OCI-LY1 (cell line): ENCODE results near the gene SERTAD2.

Experiments
- H2AFZ ChIP-seq: fragments of 200-600 bp; sonication (generic), shearing (Covaris generic); 2 replicates; pipeline ENCODE4 v1.6.0; 2014; ENCODE audit warnings: antibody characterized with exemption, mild to moderate bottlenecking, low read length
- H3F3A ChIP-seq: fragments of 200-600 bp; sonication (generic), shearing (Covaris generic); 2 replicates; pipeline ENCODE4 v1.6.0; 2014; ENCODE audit warnings: mild to moderate bottlenecking, antibody characterized with exemption, low read length, moderate library complexity; ENCODE audit not compliant: insufficient read depth
- H3K27ac ChIP-seq: fragments of 200-600 bp; sonication (generic); 2 replicates; pipeline ENCODE4 v1.5.1; 2014; ENCODE audit warnings: low read length, mixed run types, mild to moderate bottlenecking, low read depth; ENCODE audit not compliant: poor library complexity, severe bottlenecking
- H3K27me3 ChIP-seq: fragments of 200-600 bp; sonication (generic); 2 replicates; pipeline ENCODE4 v1.6.0; 2014; ENCODE audit warnings: antibody characterized with exemption, mild to moderate bottlenecking, low read length, moderate library complexity; ENCODE audit not compliant: insufficient read depth
- H3K36me3 ChIP-seq: fragments of 200-600 bp; sonication (generic); 2 replicates; pipeline ENCODE4 v1.6.1; 2014; ENCODE audit warnings: mild to moderate bottlenecking, antibody characterized with exemption, low read length, moderate library complexity, mixed read lengths; ENCODE audit not compliant: insufficient read depth
- H3K4me1 ChIP-seq: fragments of 200-600 bp; sonication (generic); 2 replicates; pipeline ENCODE4 v1.5.1; 2014; ENCODE audit warnings: mild to moderate bottlenecking, low read length, moderate library complexity; ENCODE audit not compliant: insufficient read depth, severe bottlenecking
- H3K4me2 ChIP-seq: fragments of 200-600 bp; sonication (generic), shearing (Covaris generic); 2 replicates; pipeline ENCODE4 v1.6.1; 2014; ENCODE audit warnings: low read length
- H3K4me3 ChIP-seq: fragments of 200-600 bp; sonication (generic); 2 replicates; pipeline ENCODE4 v1.5.1; 2014; ENCODE audit warnings: low read length, low read depth, mild to moderate bottlenecking, mixed read lengths; ENCODE audit not compliant: poor library complexity, severe bottlenecking
- H3K79me2 ChIP-seq: fragments of 200-600 bp; shearing (Covaris generic); 2 replicates; pipeline ENCODE4 v1.6.1; 2016; ENCODE audit warnings: mixed run types, low read length, mixed read lengths; ENCODE audit not compliant: insufficient read depth
- H3K9ac ChIP-seq: fragments of 200-600 bp; sonication (generic), shearing (Covaris generic); 2 replicates; pipeline ENCODE4 v1.6.1; 2014; ENCODE audit warnings: mild to moderate bottlenecking, low read length, mixed read lengths
- H3K9me2 ChIP-seq: fragments of 200-600 bp; sonication (generic), shearing (Covaris generic); 2 replicates; pipeline ENCODE4 v1.6.1; 2014; ENCODE audit warnings: low read depth, mild to moderate bottlenecking, low read length, mixed read lengths
- H3K9me3 ChIP-seq: fragments of 200-600 bp; shearing (Covaris generic); 2 replicates; pipeline ENCODE4 v1.6.1; 2014; ENCODE audit warnings: low read length, mixed read lengths
- H4K20me1 ChIP-seq: fragments of 200-600 bp; sonication (generic), shearing (Covaris generic); 2 replicates; pipeline ENCODE4 v1.6.0; 2016; ENCODE audit warnings: mild to moderate bottlenecking, low read length; ENCODE audit not compliant: insufficient read depth
- EZH2 ChIP-seq: fragments of 200-600 bp; sonication (generic), shearing (Covaris generic); IDR thresholded peaks from 2 replicates; pipeline ENCODE4 v1.8.0; 2017; ENCODE audit warnings: borderline replicate concordance, mixed run types, mild to moderate bottlenecking, antibody characterized with exemption, low read length, moderate library complexity, mixed read lengths
- TF ChIP-seq, protein P1 (sequence below): fragments of 200-600 bp; sonication (generic), shearing (Covaris generic); IDR thresholded peaks from 2 replicates; pipeline ENCODE4 v1.5.1; 2017; ENCODE audit warnings: mild to moderate bottlenecking, antibody characterized with exemption, low read length, moderate library complexity, mixed read lengths

SERTAD2 gene

DNA sequence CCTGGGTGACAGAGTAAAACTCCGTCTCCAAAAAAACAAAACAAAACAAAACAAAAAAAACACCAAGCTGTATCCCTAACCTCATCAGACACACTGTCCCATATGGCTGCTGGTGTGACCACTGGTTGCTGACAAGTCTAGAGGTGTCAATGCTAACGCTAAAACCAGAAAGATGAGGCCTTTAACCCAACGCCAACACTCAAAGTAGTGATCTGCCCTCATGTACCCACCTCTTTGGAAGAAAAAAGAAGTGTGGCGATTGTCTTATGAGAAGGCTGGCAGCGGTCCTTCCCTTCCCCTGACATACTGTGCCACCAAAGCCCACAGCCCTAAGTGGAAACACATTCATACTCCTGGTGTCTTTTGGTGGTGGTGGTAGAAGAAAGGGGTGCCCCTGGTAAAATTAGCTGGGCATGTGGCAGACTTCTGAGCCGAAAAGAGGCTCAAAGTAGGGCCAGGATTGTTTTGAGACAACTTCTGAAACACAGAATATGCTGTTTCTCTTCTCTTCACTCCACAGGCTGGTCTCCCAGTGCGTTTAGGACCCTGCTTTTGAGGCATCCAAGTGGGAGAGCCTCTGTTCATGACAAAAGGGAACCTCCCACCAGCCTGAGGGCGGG, 9.8 kb downstream of the SERTAD2 start:
- Histone ChIP-seq H3K27me3 (no peaks in the 10 kb centered on the region), H3F3A (0 out of 2 replicates have a peak, but pooled peaks cover 13% of the 10 kb centered on the region), H3K4me1 (peaks cover 100% of the 10 kb centered on the region), H3K4me2 (peak overlapping the region; percentile 82), H3K9me2 (no peaks in the 10 kb centered on the region), H3K27ac (peak overlapping the region; percentile 91), H3K4me3 (peak overlapping the region; percentile 56), H3K36me3 (peaks cover 16% of the 10 kb centered on the region; the same call in 1 of the 2 replicates), H3K9me3 (no peaks in the 10 kb centered on the region), H4K20me1 (no peaks in the 10 kb centered on the region), H2AFZ (no peak overlapping the region), H3K9ac (peak overlapping the region; percentile 61), H3K79me2 (peaks cover 99% of the 10 kb centered on the region)
- no peak for TF ChIP-seq EZH2
- TF ChIP-seq, protein P1, sequence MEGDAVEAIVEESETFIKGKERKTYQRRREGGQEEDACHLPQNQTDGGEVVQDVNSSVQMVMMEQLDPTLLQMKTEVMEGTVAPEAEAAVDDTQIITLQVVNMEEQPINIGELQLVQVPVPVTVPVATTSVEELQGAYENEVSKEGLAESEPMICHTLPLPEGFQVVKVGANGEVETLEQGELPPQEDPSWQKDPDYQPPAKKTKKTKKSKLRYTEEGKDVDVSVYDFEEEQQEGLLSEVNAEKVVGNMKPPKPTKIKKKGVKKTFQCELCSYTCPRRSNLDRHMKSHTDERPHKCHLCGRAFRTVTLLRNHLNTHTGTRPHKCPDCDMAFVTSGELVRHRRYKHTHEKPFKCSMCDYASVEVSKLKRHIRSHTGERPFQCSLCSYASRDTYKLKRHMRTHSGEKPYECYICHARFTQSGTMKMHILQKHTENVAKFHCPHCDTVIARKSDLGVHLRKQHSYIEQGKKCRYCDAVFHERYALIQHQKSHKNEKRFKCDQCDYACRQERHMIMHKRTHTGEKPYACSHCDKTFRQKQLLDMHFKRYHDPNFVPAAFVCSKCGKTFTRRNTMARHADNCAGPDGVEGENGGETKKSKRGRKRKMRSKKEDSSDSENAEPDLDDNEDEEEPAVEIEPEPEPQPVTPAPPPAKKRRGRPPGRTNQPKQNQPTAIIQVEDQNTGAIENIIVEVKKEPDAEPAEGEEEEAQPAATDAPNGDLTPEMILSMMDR, result no peak

DNA sequence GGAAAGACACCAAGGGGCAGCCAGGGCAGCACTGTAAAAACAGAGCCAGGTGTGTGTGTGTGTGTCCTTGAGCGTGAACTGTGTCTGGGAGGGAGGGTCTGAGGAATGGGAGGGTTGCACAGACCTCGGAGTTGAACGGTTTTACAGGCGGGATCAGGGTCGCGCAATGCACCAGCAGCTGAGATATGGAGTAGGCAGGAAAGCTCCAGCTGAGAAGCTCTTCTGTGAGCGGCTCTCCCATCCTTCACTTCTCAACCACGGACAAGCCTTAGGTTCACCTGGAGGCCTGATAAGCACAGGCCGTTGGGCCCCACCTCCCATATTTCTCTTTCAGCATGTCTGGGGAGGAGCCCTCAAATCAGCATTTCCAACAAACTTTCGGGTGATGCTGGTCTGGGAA, 12.1 kb downstream of the SERTAD2 start:
- Histone ChIP-seq H3F3A (0 out of 2 replicates have a peak, but pooled peaks cover under 1% of the 10 kb centered on the region), H3K9ac (peak overlapping the region; percentile 1; the same call in 1 of the 2 replicates), H3K4me2 (peak overlapping the region; percentile 82; the same call in 1 of the 2 replicates)

GRCh38 chr2:64640153-64641044, 13.3 kb downstream of the SERTAD2 start:
- Histone ChIP-seq H3K9ac (peak overlapping the region; percentile 30; the same call in 1 of the 2 replicates), H3K36me3 (peaks cover 44% of the 10 kb centered on the region), H4K20me1 (no peaks in the 10 kb centered on the region), H3K4me2 (peak overlapping the region; percentile 82), H2AFZ (no peak overlapping the region), H3K27ac (peak overlapping the region; percentile 45), H3F3A (no peaks in the 10 kb centered on the region), H3K4me1 (peaks cover 93% of the 10 kb centered on the region), H3K9me3 (no peaks in the 10 kb centered on the region), H3K4me3 (peak overlapping the region; percentile 5), H3K9me2 (no peaks in the 10 kb centered on the region), H3K27me3 (no peaks in the 10 kb centered on the region), H3K79me2 (peaks cover 83% of the 10 kb centered on the region)
- TF ChIP-seq, protein P1, result no peak
- no peak for TF ChIP-seq EZH2

More for the DNA sequence above, 12.1 kb downstream of the SERTAD2 start:
- H2AFZ ChIP-seq, result no peak overlapping the region
- H3K9me2 ChIP-seq, result no peaks in the 10 kb centered on the region
- no peaks in the 10 kb centered on the region for H3K9me3 ChIP-seq
- peaks cover 100% of the 10 kb centered on the region for H3K4me1 ChIP-seq
- H3K27ac ChIP-seq, result peak overlapping the region; percentile 45
- no peaks in the 10 kb centered on the region for H4K20me1 ChIP-seq
- peaks cover 32% of the 10 kb centered on the region; the same call in 1 of the 2 replicates for H3K36me3 ChIP-seq
- no peak for TF ChIP-seq EZH2
- TF ChIP-seq, protein P1, result no peak
- H3K27me3 ChIP-seq, result no peaks in the 10 kb centered on the region
- H3K4me3 ChIP-seq, result peak overlapping the region; percentile 12
- peaks cover 90% of the 10 kb centered on the region for H3K79me2 ChIP-seq
